ENCODE data around the gene ILRUN. TPM values are rescaled to one million over a fixed set of nuclear protein-coding genes. Genes with fewer than 3 reads are reported as not detected.

The ILRUN gene
- total RNA-seq, 2 experiments from 2014 or later: 27.1 to 82.7 TPM

DNA sequence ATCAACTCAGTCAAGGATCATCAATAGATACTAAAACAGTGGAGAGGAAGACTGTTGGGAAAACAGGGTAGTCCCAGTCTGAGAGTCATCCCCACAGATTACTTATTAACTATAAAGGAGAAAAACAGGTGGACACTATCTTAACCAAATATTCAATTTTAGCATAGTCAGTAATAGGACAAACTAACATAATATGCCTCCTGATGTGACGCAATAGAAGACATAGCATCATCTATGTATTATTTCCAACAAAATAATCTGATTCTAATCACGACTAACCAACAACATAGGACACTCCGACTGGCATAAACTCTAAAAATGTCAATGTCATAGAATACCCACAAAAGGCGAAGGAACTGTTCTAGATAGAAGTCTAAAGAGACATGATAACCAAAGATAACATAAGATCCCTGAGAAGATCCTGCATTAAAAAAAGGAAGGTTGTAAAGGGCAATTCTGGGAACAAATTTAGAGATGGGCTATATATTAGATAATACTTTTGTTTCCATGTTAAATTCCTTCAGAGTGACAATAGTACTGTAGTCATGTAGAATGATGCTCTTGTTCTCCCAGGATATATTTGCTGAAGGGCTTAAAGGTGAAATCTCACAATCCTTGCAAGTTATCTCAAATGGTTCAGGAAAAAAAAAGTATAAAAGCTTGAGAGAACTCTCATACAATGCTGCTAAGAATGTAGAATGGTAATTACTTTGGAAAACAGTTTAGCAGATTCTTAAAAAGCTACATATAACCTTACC is 28.9 kb downstream of the ILRUN start:
- H3K4me1 ChIP-seq (ENCODE audit: insufficient read depth, low read length, poor library complexity, severe bottlenecking): peaks cover 85% of the 10 kb centered on the region
- TF ChIP-seq EZH2phosphoT487 (IDR thresholded peaks at IDR 0.05; ENCODE audit: borderline replicate concordance, low read depth, low read length) (no peak), CTCF (conservative IDR thresholded peaks at IDR 0.05; ENCODE audit: low read length) (no peak)
- H3K79me2 ChIP-seq (ENCODE audit: insufficient read depth, low read depth, low read length): peaks cover 100% of the 10 kb centered on the region
- H3K9me2 ChIP-seq (ENCODE audit: insufficient read depth, low read length): no peaks in the 10 kb centered on the region
- H3K36me3 ChIP-seq (ENCODE audit: insufficient read depth, low read length): peaks cover 36% of the 10 kb centered on the region
- peak overlapping the region; percentile 11 for H3K27ac ChIP-seq (ENCODE audit: low read depth, low read length, poor library complexity, severe bottlenecking)
- H3K9me3 ChIP-seq (ENCODE audit: low read length): peaks cover 5% of the 10 kb centered on the region
- no TSS peak for BruUV-seq (replicated peaks)
- no peak overlapping the region for H3K4me3 ChIP-seq (ENCODE audit: low read depth, low read length, poor library complexity, severe bottlenecking)
- peak overlapping the region; percentile 0; the same call in 1 of the 2 replicates for H3K4me2 ChIP-seq (ENCODE audit: low read length)
- H2AFZ ChIP-seq (ENCODE audit: low read length): no peak overlapping the region
- ChIA-PET POLR2A (interaction anchor here (0.9 to 5.0 kb wide), 3 partner anchors 10 to 46 kb away, joined by 4 to 34 read pairs (median 5); no protein-coding TSS in a partner anchor), CTCF (ENCODE audit: unreplicated experiment) (interaction anchor here (1.5 kb wide), 1 partner anchor 10 kb away, joined by 4 read pairs; no protein-coding TSS in a partner anchor)
- no peak for DNase-seq (ENCODE audit: low spot score)
- intact Hi-C loops (cut with micrococcal nuclease; ENCODE audit: unreplicated experiment): no loop called here
- H4K20me1 ChIP-seq (ENCODE audit: insufficient read depth, low read length): no peaks in the 10 kb centered on the region

GRCh38 chr6:34665019-34665418 is 31.5 kb downstream of the ILRUN start:
- ChIA-PET POLR2A (interaction anchor here (0.7 to 5.0 kb wide), 4 partner anchors 8 to 41 kb away, joined by 4 to 34 read pairs (median 14); no protein-coding TSS in a partner anchor), CTCF (ENCODE audit: unreplicated experiment) (no interaction called here)
- DNase-seq (ENCODE audit: low spot score): no peak
- BruUV-seq (replicated peaks): no TSS peak
- Histone ChIP-seq H3K79me2 (ENCODE audit: insufficient read depth, low read depth, low read length) (peaks cover 96% of the 10 kb centered on the region), H3K27ac (ENCODE audit: low read depth, low read length, poor library complexity, severe bottlenecking) (peak overlapping the region; percentile 51), H3K36me3 (ENCODE audit: insufficient read depth, low read length) (peaks cover 33% of the 10 kb centered on the region), H3K4me1 (ENCODE audit: insufficient read depth, low read length, poor library complexity, severe bottlenecking) (peaks cover 80% of the 10 kb centered on the region), H3K9me3 (ENCODE audit: low read length) (peaks cover 8% of the 10 kb centered on the region), H4K20me1 (ENCODE audit: insufficient read depth, low read length) (no peaks in the 10 kb centered on the region), H3K4me3 (ENCODE audit: low read depth, low read length, poor library complexity, severe bottlenecking) (peak overlapping the region; percentile 4), H2AFZ (ENCODE audit: low read length) (no peak overlapping the region), H3K9me2 (ENCODE audit: insufficient read depth, low read length) (no peaks in the 10 kb centered on the region), H3K4me2 (ENCODE audit: low read length) (peak overlapping the region; percentile 55)
- intact Hi-C loops (cut with micrococcal nuclease; ENCODE audit: unreplicated experiment): no loop called here
- no peak for TF ChIP-seq EZH2phosphoT487 (IDR thresholded peaks at IDR 0.05; ENCODE audit: borderline replicate concordance, low read depth, low read length)
- TF ChIP-seq CTCF (conservative IDR thresholded peaks at IDR 0.05; ENCODE audit: low read length): no peak
